HepG2 (cell line): ENCODE data around the gene ADARB2.

Experiments
- POLR2AphosphoS5 ChIP-seq: IDR thresholded peaks from 2 replicates; pipeline ENCODE4 v1.6.1; 2012; ENCODE audit warnings: low read depth, low read length
- TF ChIP-seq, protein P1 (sequence below): sonication (generic); formaldehyde crosslinking; IDR thresholded peaks from 2 replicates; pipeline ENCODE4 v1.5.0; 2020; ENCODE audit warnings: mild to moderate bottlenecking, missing genetic modification reagents, moderate library complexity

DNA sequence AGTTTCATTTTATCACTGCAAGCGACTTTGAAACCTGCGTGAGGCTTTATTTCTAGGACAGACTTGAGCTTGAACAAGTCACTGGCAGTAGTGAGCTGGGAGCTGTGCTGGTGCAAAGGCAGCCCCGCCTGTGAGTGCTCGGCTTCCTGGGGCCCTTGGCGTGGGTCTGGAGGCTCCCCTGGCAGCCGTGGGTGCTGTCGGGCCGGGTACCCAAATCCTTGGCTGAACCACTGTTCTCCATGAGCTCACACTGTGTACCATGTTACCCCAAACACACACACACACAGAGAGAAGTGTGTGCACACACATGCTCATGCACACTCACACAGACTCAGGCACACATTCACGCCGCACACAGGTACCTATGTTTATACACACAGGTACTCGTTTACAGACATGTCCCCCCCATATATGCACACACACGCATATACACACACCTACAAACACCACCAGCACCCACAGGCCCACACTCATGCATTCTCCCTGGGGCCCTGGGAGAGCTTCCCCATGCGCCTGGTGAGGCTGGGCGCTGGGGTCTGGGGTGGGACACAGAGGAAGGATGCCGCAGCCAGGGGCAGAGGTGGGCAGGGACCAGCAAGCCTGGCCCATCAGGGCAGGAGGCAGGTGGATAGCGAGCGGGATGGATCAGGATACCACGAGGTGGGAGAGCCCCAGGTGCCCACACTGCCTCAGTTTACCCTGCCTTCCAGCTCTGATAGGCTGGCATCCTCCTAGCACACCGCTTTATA, 158.8 kb downstream of the ADARB2 start:
- no peak for TF ChIP-seq POLR2AphosphoS5
- TF ChIP-seq, protein P1, sequence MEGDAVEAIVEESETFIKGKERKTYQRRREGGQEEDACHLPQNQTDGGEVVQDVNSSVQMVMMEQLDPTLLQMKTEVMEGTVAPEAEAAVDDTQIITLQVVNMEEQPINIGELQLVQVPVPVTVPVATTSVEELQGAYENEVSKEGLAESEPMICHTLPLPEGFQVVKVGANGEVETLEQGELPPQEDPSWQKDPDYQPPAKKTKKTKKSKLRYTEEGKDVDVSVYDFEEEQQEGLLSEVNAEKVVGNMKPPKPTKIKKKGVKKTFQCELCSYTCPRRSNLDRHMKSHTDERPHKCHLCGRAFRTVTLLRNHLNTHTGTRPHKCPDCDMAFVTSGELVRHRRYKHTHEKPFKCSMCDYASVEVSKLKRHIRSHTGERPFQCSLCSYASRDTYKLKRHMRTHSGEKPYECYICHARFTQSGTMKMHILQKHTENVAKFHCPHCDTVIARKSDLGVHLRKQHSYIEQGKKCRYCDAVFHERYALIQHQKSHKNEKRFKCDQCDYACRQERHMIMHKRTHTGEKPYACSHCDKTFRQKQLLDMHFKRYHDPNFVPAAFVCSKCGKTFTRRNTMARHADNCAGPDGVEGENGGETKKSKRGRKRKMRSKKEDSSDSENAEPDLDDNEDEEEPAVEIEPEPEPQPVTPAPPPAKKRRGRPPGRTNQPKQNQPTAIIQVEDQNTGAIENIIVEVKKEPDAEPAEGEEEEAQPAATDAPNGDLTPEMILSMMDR: no peak
